ENCODE data around the gene FNDC5. TPM values are rescaled to one million over a fixed set of nuclear protein-coding genes. Genes with fewer than 3 reads are reported as not detected.

The FNDC5 gene
- polyA plus RNA-seq, 1 donor from 2014 or later: 21.6 TPM

DNA sequence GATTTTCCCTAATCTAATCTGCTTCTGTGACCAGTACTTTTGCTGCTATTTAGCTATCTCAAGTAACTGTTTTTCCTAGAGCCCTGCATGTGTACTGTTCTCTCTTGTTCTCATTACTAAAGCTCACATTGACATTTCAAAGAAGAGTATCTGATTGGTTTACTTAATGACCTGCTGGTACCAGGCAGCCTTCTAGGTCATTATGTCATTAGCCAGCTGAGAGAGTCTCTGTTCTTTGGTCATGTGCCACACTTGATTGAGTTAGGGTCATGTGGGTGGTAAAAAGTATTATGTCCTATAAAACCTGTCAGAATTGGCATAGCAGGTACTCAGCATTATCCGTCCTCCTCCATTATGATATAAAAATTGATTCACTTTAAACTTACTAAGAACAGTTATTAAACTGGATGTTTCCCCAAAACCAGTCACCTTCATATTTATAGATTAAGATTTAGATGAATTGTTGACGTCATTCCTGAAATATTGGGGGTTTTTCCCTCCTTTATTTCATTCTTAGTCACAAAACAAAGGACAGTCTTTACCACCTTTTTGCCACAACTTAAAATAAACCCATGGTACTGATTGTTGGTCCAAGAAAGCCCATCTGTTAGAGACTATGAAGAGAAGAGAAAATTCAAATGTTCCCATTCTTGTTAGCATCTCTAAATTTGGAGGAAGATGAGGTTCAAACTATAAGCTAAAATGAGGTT lies 22.2 kb downstream of the FNDC5 start:
- Histone ChIP-seq H3K4me2 (ENCODE audit: low read length) (no peak overlapping the region), H3K36me3 (ENCODE audit: insufficient read depth, low read length) (no peaks in the 10 kb centered on the region), H3K79me2 (replicated peaks; ENCODE audit: insufficient read depth, low read length) (no peaks in the 10 kb centered on the region), H3K9ac (ENCODE audit: low read length) (no peak overlapping the region), H4K20me1 (ENCODE audit: insufficient read depth) (no peaks in the 10 kb centered on the region), H3K27ac (ENCODE audit: low read length) (no peak overlapping the region), H3F3A (ENCODE audit: insufficient read depth, low read length, poor library complexity, severe bottlenecking) (no peaks in the 10 kb centered on the region), H3K9me2 (ENCODE audit: insufficient read depth, low read length) (no peaks in the 10 kb centered on the region), H3K27me3 (ENCODE audit: insufficient read depth, low read depth, low read length) (no peaks in the 10 kb centered on the region), H2AFZ (ENCODE audit: low read depth, low read length) (no peak overlapping the region), H3K4me3 (ENCODE audit: low read length) (no peak overlapping the region), H3K9me3 (ENCODE audit: low read length) (no peaks in the 10 kb centered on the region)
- TF ChIP-seq POLR2AphosphoS5 (IDR thresholded peaks at IDR 0.05) (no peak), SMC3 (conservative IDR thresholded peaks at IDR 0.05; ENCODE audit: poor library complexity) (no peak), TAF1 (IDR thresholded peaks at IDR 0.05; ENCODE audit: low read depth) (no peak), EZH2 (IDR thresholded peaks at IDR 0.05; ENCODE audit: borderline replicate concordance, insufficient read depth, low read length, poor library complexity, severe bottlenecking) (no peak), EP300 (conservative IDR thresholded peaks at IDR 0.05; ENCODE audit: poor library complexity, severe bottlenecking) (no peak), RAD21 (conservative IDR thresholded peaks at IDR 0.05) (no peak), MXI1 (conservative IDR thresholded peaks at IDR 0.05; ENCODE audit: poor library complexity, severe bottlenecking) (no peak)
- TF ChIP-seq, protein P1, sequence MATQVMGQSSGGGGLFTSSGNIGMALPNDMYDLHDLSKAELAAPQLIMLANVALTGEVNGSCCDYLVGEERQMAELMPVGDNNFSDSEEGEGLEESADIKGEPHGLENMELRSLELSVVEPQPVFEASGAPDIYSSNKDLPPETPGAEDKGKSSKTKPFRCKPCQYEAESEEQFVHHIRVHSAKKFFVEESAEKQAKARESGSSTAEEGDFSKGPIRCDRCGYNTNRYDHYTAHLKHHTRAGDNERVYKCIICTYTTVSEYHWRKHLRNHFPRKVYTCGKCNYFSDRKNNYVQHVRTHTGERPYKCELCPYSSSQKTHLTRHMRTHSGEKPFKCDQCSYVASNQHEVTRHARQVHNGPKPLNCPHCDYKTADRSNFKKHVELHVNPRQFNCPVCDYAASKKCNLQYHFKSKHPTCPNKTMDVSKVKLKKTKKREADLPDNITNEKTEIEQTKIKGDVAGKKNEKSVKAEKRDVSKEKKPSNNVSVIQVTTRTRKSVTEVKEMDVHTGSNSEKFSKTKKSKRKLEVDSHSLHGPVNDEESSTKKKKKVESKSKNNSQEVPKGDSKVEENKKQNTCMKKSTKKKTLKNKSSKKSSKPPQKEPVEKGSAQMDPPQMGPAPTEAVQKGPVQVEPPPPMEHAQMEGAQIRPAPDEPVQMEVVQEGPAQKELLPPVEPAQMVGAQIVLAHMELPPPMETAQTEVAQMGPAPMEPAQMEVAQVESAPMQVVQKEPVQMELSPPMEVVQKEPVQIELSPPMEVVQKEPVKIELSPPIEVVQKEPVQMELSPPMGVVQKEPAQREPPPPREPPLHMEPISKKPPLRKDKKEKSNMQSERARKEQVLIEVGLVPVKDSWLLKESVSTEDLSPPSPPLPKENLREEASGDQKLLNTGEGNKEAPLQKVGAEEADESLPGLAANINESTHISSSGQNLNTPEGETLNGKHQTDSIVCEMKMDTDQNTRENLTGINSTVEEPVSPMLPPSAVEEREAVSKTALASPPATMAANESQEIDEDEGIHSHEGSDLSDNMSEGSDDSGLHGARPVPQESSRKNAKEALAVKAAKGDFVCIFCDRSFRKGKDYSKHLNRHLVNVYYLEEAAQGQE (IDR thresholded peaks at IDR 0.05; ENCODE audit: borderline replicate concordance): no peak
- TF ChIP-seq, protein P2, sequence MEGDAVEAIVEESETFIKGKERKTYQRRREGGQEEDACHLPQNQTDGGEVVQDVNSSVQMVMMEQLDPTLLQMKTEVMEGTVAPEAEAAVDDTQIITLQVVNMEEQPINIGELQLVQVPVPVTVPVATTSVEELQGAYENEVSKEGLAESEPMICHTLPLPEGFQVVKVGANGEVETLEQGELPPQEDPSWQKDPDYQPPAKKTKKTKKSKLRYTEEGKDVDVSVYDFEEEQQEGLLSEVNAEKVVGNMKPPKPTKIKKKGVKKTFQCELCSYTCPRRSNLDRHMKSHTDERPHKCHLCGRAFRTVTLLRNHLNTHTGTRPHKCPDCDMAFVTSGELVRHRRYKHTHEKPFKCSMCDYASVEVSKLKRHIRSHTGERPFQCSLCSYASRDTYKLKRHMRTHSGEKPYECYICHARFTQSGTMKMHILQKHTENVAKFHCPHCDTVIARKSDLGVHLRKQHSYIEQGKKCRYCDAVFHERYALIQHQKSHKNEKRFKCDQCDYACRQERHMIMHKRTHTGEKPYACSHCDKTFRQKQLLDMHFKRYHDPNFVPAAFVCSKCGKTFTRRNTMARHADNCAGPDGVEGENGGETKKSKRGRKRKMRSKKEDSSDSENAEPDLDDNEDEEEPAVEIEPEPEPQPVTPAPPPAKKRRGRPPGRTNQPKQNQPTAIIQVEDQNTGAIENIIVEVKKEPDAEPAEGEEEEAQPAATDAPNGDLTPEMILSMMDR (IDR thresholded peaks at IDR 0.05; ENCODE audit: poor library complexity, severe bottlenecking): no peak

DNA sequence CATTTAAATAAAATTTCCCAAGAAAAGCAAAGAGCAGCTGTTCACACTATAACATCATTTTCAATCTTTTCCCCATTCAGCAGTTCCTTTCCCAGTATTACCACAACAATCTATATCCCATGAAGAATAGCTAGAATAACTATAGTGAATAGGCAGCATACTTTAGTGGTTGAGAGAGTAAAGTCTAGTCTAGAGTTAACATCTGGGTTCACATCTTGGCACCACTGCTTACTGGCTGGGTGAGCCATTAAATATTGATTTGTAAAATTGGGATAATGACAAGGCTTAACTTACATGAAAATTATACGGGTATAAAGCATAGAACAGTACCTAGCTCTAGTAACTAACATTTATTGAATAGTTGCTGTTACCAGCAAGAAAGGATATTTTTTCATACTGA lies 38.8 kb downstream of the FNDC5 start:
- Histone ChIP-seq H2AFZ (ENCODE audit: low read depth, low read length) (no peak overlapping the region), H3K9me3 (ENCODE audit: low read length) (no peaks in the 10 kb centered on the region), H3K79me2 (replicated peaks; ENCODE audit: insufficient read depth, low read length) (no peaks in the 10 kb centered on the region), H4K20me1 (ENCODE audit: insufficient read depth) (no peaks in the 10 kb centered on the region), H3K27ac (ENCODE audit: low read length) (no peak overlapping the region), H3K9ac (ENCODE audit: low read length) (no peak overlapping the region), H3K36me3 (ENCODE audit: insufficient read depth, low read length) (no peaks in the 10 kb centered on the region), H3K9me2 (ENCODE audit: insufficient read depth, low read length) (no peaks in the 10 kb centered on the region), H3K4me2 (ENCODE audit: low read length) (no peak overlapping the region), H3K27me3 (ENCODE audit: insufficient read depth, low read depth, low read length) (no peaks in the 10 kb centered on the region), H3F3A (ENCODE audit: insufficient read depth, low read length, poor library complexity, severe bottlenecking) (no peaks in the 10 kb centered on the region), H3K4me3 (ENCODE audit: low read length) (no peak overlapping the region)
- TF ChIP-seq TAF1 (IDR thresholded peaks at IDR 0.05; ENCODE audit: low read depth) (no peak), EP300 (conservative IDR thresholded peaks at IDR 0.05; ENCODE audit: poor library complexity, severe bottlenecking) (no peak), SMC3 (conservative IDR thresholded peaks at IDR 0.05; ENCODE audit: poor library complexity) (no peak), EZH2 (IDR thresholded peaks at IDR 0.05; ENCODE audit: borderline replicate concordance, insufficient read depth, low read length, poor library complexity, severe bottlenecking) (no peak), RAD21 (conservative IDR thresholded peaks at IDR 0.05) (no peak), MXI1 (conservative IDR thresholded peaks at IDR 0.05; ENCODE audit: poor library complexity, severe bottlenecking) (no peak)
- TF ChIP-seq, protein P1 (IDR thresholded peaks at IDR 0.05; ENCODE audit: borderline replicate concordance): no peak

Measured in neural cell (in vitro differentiated cells).